H1 (cell line): Measurements from ENCODE around the gene ACSF3. TPM values are rescaled to one million over a fixed set of nuclear protein-coding genes. Genes with fewer than 3 reads are reported as not detected.

Source experiments
- CTCF ChIA-PET: fragments of 300-600 bp; sonication (Branson Sonifier 250); formaldehyde crosslinking; loops from one replicate; lab custom pipeline; 2021; ENCODE audit not compliant: partially characterized antibody; lab: Charles Lee
- POLR2A ChIA-PET: fragments of 300-600 bp; sonication (Branson Sonifier 250); formaldehyde crosslinking; loops from one replicate; lab custom pipeline; 2021; ENCODE audit warnings: inconsistent platforms; ENCODE audit not compliant: partially characterized antibody; lab: Charles Lee
- DNase-seq, 2 experiments: peaks; one replicate each; pipeline versions ENCODE4 v3.0.0 to v3.0.0-alpha.2; 2010 to 2022; ENCODE audit warnings: low spot score in 2 of 2, low read depth in 1 of 2, mixed read lengths in 1 of 2
- FAIRE-seq: peaks from 2 replicates; lab custom pipeline; 2011; peaks lifted over from hg19 to GRCh38; lab: Jason Lieb, UNC
- H2AFZ ChIP-seq: 2 replicates; pipeline ENCODE4 v1.8.1; 2012; ENCODE audit warnings: low read length, inconsistent platforms
- H2AK5ac ChIP-seq: 2 replicates; pipeline ENCODE4 v1.6.1; 2013; ENCODE audit warnings: low read depth, low read length
- H2BK120ac ChIP-seq: replicated peaks from 2 replicates; pipeline ENCODE3; 2013; ENCODE audit warnings: low read depth, low read length, inconsistent platforms
- H2BK12ac ChIP-seq: 2 replicates; pipeline ENCODE4 v1.6.1; 2013; ENCODE audit warnings: low read depth, low read length
- H2BK15ac ChIP-seq: 2 replicates; pipeline ENCODE4 v1.6.1; 2013; ENCODE audit warnings: low read length
- H2BK20ac ChIP-seq: 2 replicates; pipeline ENCODE4 v1.6.1; 2013; ENCODE audit warnings: low read length
- H2BK5ac ChIP-seq: 2 replicates; pipeline ENCODE4 v1.6.1; 2013; ENCODE audit warnings: low read depth, low read length
- H3K14ac ChIP-seq: 2 replicates; pipeline ENCODE4 v1.6.1; 2013; ENCODE audit warnings: inconsistent platforms; ENCODE audit not compliant: insufficient read length
- H3K18ac ChIP-seq: 2 replicates; pipeline ENCODE4 v1.6.1; 2013; ENCODE audit warnings: low read length; ENCODE audit errors: extremely low read depth
- H3K23ac ChIP-seq: 2 replicates; pipeline ENCODE4 v1.6.1; 2013; ENCODE audit warnings: inconsistent platforms; ENCODE audit not compliant: insufficient read length
- H3K23me2 ChIP-seq: 2 replicates; pipeline ENCODE4 v1.6.1; 2013; ENCODE audit warnings: low read depth, low read length
- H3K27ac ChIP-seq: 2 replicates; pipeline ENCODE4 v1.6.1; 2011; ENCODE audit warnings: low read depth, low read length, inconsistent platforms
- H3K27me3 ChIP-seq, 4 experiments: replicated peaks in 1 of 4; 1 replicate in 1 of 4; 2 replicates in 3 of 4; pipeline versions ENCODE4 v1.6.1 to v1.8.1; 2011 to 2013; ENCODE audit warnings: low read length in 3 of 4, mild to moderate bottlenecking in 3 of 4, inconsistent platforms in 2 of 4, mixed read lengths in 2 of 4, moderate library complexity in 1 of 4; ENCODE audit not compliant: control insufficient read depth in 3 of 4, insufficient read depth in 3 of 4; ENCODE audit errors: extremely low read depth in 1 of 4
- H3K36me3 ChIP-seq, 4 experiments: 2 replicates each; pipeline versions ENCODE4 v1.6.1 to v1.8.1; 2011 to 2013; ENCODE audit warnings: mild to moderate bottlenecking in 4 of 4, low read length in 3 of 4, moderate library complexity in 2 of 4, control low read depth in 1 of 4, inconsistent platforms in 1 of 4; ENCODE audit not compliant: insufficient read depth in 4 of 4, control insufficient read depth in 2 of 4
- H3K4ac ChIP-seq: replicated peaks from 2 replicates; pipeline ENCODE3; 2013; ENCODE audit warnings: low read length, low read depth, mixed read lengths, inconsistent platforms; ENCODE audit not compliant: insufficient read length
- H3K4me1 ChIP-seq, 4 experiments: replicated peaks in 1 of 4; 1 replicate in 1 of 4; 2 replicates in 3 of 4; pipeline versions ENCODE4 v1.6.1 to v1.8.1; 2011 to 2013; ENCODE audit warnings: low read length in 3 of 4, inconsistent platforms in 2 of 4, mixed read lengths in 1 of 4; ENCODE audit not compliant: insufficient read depth in 4 of 4, control insufficient read depth in 3 of 4
- H3K4me2 ChIP-seq, 2 experiments: 2 replicates each; pipeline versions ENCODE4 v1.6.1 to v1.8.1; 2011 to 2013; ENCODE audit warnings: low read depth in 2 of 2, low read length in 2 of 2, control low read depth in 1 of 2, inconsistent platforms in 1 of 2, mild to moderate bottlenecking in 1 of 2; ENCODE audit not compliant: insufficient read depth in 1 of 2
- H3K4me3 ChIP-seq, 4 experiments: fragments of 200-600, 300-600 bp in 1 of 4; sonication (generic), shearing (Covaris generic), sonication (Bioruptor Twin) in 1 of 4; 2 replicates each; pipeline versions ENCODE4 v1.5.1 to v1.8.1; 2011 to 2016; ENCODE audit warnings: low read length in 4 of 4, low read depth in 3 of 4, control low read depth in 2 of 4, inconsistent platforms in 2 of 4, mild to moderate bottlenecking in 2 of 4, mixed read lengths in 1 of 4, moderate library complexity in 1 of 4; ENCODE audit not compliant: insufficient read depth in 2 of 4; ENCODE audit errors: extremely low read depth in 1 of 4
- H3K56ac ChIP-seq: replicated peaks from 2 replicates; pipeline ENCODE3; 2013; ENCODE audit warnings: low read depth, mild to moderate bottlenecking, mixed read lengths, low read length, inconsistent platforms; ENCODE audit not compliant: insufficient read length
- H3K79me1 ChIP-seq: 2 replicates; pipeline ENCODE4 v1.6.1; 2013; ENCODE audit warnings: low read depth, low read length, control low read depth
- H3K79me2 ChIP-seq, 2 experiments: 2 replicates each; pipeline versions ENCODE4 v1.6.1 to v1.8.1; 2012 to 2013; ENCODE audit warnings: low read length in 2 of 2, mild to moderate bottlenecking in 2 of 2, inconsistent platforms in 1 of 2; ENCODE audit not compliant: insufficient read depth in 2 of 2, control insufficient read depth in 1 of 2
- H3K9ac ChIP-seq, 4 experiments: replicated peaks in 1 of 4; 1 replicate in 1 of 4; 2 replicates in 3 of 4; pipeline versions ENCODE4 v1.6.1 to v1.8.1; 2011 to 2013; ENCODE audit warnings: low read depth in 3 of 4, low read length in 3 of 4, control low read depth in 2 of 4, mild to moderate bottlenecking in 2 of 4, moderate library complexity in 2 of 4, inconsistent platforms in 1 of 4; ENCODE audit errors: extremely low read depth in 1 of 4
- H3K9me3 ChIP-seq, 2 experiments: 2 replicates each; pipeline versions ENCODE4 v1.6.1 to v1.8.1; 2012 to 2013; ENCODE audit warnings: mild to moderate bottlenecking in 2 of 2, moderate library complexity in 2 of 2, control low read depth in 1 of 2, inconsistent platforms in 1 of 2, low read depth in 1 of 2, low read length in 1 of 2, mixed read lengths in 1 of 2; ENCODE audit not compliant: insufficient read depth in 2 of 2
- H4K20me1 ChIP-seq, 2 experiments: replicated peaks in 1 of 2; 2 replicates each; pipeline versions ENCODE3 to v1.8.1; 2011 to 2013; ENCODE audit warnings: inconsistent platforms in 2 of 2, low read length in 2 of 2, mild to moderate bottlenecking in 1 of 2; ENCODE audit not compliant: insufficient read depth in 2 of 2, control insufficient read depth in 1 of 2
- H4K5ac ChIP-seq: 2 replicates; pipeline ENCODE4 v1.6.1; 2013; ENCODE audit warnings: low read length, low read depth, mixed read lengths, inconsistent platforms; ENCODE audit not compliant: insufficient read length
- H4K8ac ChIP-seq: 2 replicates; pipeline ENCODE4 v1.8.0; 2013; ENCODE audit warnings: mild to moderate bottlenecking, moderate library complexity, low read length, inconsistent platforms; ENCODE audit not compliant: insufficient read depth; ENCODE audit errors: extremely low read depth
- H4K91ac ChIP-seq: replicated peaks from 2 replicates; pipeline ENCODE3; 2013; ENCODE audit warnings: low read length, mixed read lengths, inconsistent platforms; ENCODE audit not compliant: insufficient read length
- EZH2 ChIP-seq: fragments of 200-600 bp; sonication (generic); IDR thresholded peaks from 2 replicates; pipeline ENCODE4 v1.7.1; 2012; ENCODE audit warnings: low read depth, mild to moderate bottlenecking, moderate library complexity, low read length, inconsistent platforms; ENCODE audit not compliant: severe bottlenecking
- KDM4A ChIP-seq: IDR thresholded peaks from one replicate; pipeline ENCODE4 v1.7.1; 2012; ENCODE audit warnings: low read depth, mild to moderate bottlenecking, moderate library complexity, low read length, inconsistent platforms; ENCODE audit not compliant: severe bottlenecking
- TAF7 ChIP-seq: optimal IDR thresholded peaks from 2 replicates; pipeline ENCODE3; 2011; ENCODE audit warnings: low read depth, mild to moderate bottlenecking, inconsistent platforms, low read length, moderate library complexity, borderline replicate concordance
- WGBS, 2 experiments: shearing (Covaris generic) in 1 of 2; methylation state at CpG; one replicate each; pipeline versions ENCODE4 v1.1.6 to v1.1.7; 2013 to 2015; ENCODE audit warnings: low lambda C conversion rate in 2 of 2, mixed read lengths in 2 of 2, inconsistent platforms in 1 of 2, low coverage in 1 of 2, missing lambda C conversion rate in 1 of 2; ENCODE audit not compliant: insufficient replicate concordance in 2 of 2, insufficient coverage in 1 of 2, insufficient read length in 1 of 2; ENCODE audit errors: extremely low coverage in 1 of 2, missing lambda C conversion rate in 1 of 2; 5-methylcytosine and 5-hydroxymethylcytosine counted together
- polyA plus RNA-seq, 7 experiments: library from polyadenylated mRNA; depleted of rRNA in 3 of 7; stranded (reverse) in 5 of 7; unstranded in 2 of 7; fragments of >200 nt in 5 of 7; fragments of 200-250 nt in 2 of 7; gene quantifications; 1 replicate in 5 of 7; 2 replicates in 1 of 7; 4 replicates in 1 of 7; pipeline versions ENCODE4 v1.2.1 to v1.2.3, GENCODE V29; 2011 to 2013; ENCODE audit warnings: missing spikeins in 2 of 7, mixed read lengths in 2 of 7
- total RNA-seq: library from RNA; stranded (reverse); fragmentation: NEBNext Ultra II Directional; extraction: Animal tissue kit (Norgen Biotek cat#: 25700); gene quantifications from 2 replicates; pipeline ENCODE4 v1.2.1, GENCODE V29; 2021

Gene ACSF3
- total and polyA plus RNA-seq, 2 of the 8 experiments (the other 6 are each of a cell fraction or from before 2014, with no cell fraction given): 15.6 to 22.9 TPM

- H4K8ac ChIP-seq: no peak overlapping the region
- no peaks in the 10 kb centered on the region for H3K9me3 ChIP-seq
- no peak overlapping the region for H3K27ac ChIP-seq
- H3K79me1 ChIP-seq: no peaks in the 10 kb centered on the region
- no peaks in the 10 kb centered on the region for H3K79me2 ChIP-seq
- H3K27me3 ChIP-seq: no peaks in the 10 kb centered on the region
- no peak overlapping the region for H3K4me2 ChIP-seq
- no peak overlapping the region for H3K14ac ChIP-seq
- no peak overlapping the region for H3K4ac ChIP-seq
- FAIRE-seq (no peak), DNase-seq (no peak)
- H2BK120ac ChIP-seq: no peak overlapping the region
- H2BK20ac ChIP-seq: no peak overlapping the region
- no peak overlapping the region for H2BK15ac ChIP-seq
- no peaks in the 10 kb centered on the region for H3K23me2 ChIP-seq
- H3K9ac ChIP-seq: no peak overlapping the region
- H2AFZ ChIP-seq: no peak overlapping the region
- no peaks in the 10 kb centered on the region for H4K20me1 ChIP-seq
- no peaks in the 10 kb centered on the region for H3K4me1 ChIP-seq
- no peak overlapping the region for H4K91ac ChIP-seq
- no peak overlapping the region for H3K4me3 ChIP-seq
- H3K56ac ChIP-seq: no peak overlapping the region
- no peaks in the 10 kb centered on the region for H3K36me3 ChIP-seq
- ChIA-PET CTCF (no interaction called here), POLR2A (no interaction called here)
- 85% methylated on average over 12 of the region's 12 CpGs; no CpG with 5 or more reads in 1 of the 2 experiments for WGBS, 2 experiments
- H2BK12ac ChIP-seq: no peak overlapping the region
- H3K18ac ChIP-seq: no peak overlapping the region
- no peak overlapping the region for H2AK5ac ChIP-seq
- no peak overlapping the region for H2BK5ac ChIP-seq
- no peak overlapping the region for H4K5ac ChIP-seq
- H3K23ac ChIP-seq: no peak overlapping the region
- no peak for TF ChIP-seq KDM4A
- no peak for TF ChIP-seq EZH2
- TF ChIP-seq TAF7: no peak
These were observed 33.4 kb upstream of the ACSF3 start for GRCh38 chr16:89060207-89060794.
